Heart left ventricle (tissue), 13 donors: ENCODE measurements around the gene ASB13.

ENCODE experiments used
- POLR2A ChIP-seq, 2 donors: fragments of 450-650 bp; IDR thresholded peaks; one replicate each; pipeline ENCODE4 v1.6.1; 2017; ENCODE audit warnings: antibody characterized with exemption in 2 of 2, mild to moderate bottlenecking in 2 of 2, moderate library complexity in 2 of 2
- TF ChIP-seq, protein P1 (sequence below), 12 donors: fragments of 200-600 bp; sonication (generic) in 4 of 12; IDR thresholded peaks; one replicate each; pipeline versions ENCODE4 v1.5.0 to v1.8.0; 2018 to 2022; ENCODE audit warnings: antibody characterized with exemption in 12 of 12, mild to moderate bottlenecking in 5 of 12
- donor health status: ischemic (EF 13 %, LVEDD 7.1; RV severe dilation, severe dysfunction).
- donor health status: DM: no; HTN: yes; CAD: no.
- donor health status: DM: no; HTN: no; CAD: no.
- donor health status: ischemic (EF 25% LVEDD 6.9; RV normal size, moderate dysfunction).
- donor health status: ischemic (EF 25% LVEDD 5.7; RV mildly dilated, moderate dysfunction).
- donor health status: ischemic (EF 35%, LVEDD 5.7; RV mildly dilated, moderate dysfunction).
- donor health status: nonischemic (EF 11% LVEDD 7.7; RV severe dilation, severe dysfunction).
- donor health status: DM: yes; HTN: yes; CAD: no.
- donor health status: PGD.
- donor health status: ischemic (EF 29% LVEDD 5.4; RV normal size, mild dysfunction).
- donor health status: nonischemic (EF 23%, LVEDD 6.1; RV moderate dilation, normal function).

DNA sequence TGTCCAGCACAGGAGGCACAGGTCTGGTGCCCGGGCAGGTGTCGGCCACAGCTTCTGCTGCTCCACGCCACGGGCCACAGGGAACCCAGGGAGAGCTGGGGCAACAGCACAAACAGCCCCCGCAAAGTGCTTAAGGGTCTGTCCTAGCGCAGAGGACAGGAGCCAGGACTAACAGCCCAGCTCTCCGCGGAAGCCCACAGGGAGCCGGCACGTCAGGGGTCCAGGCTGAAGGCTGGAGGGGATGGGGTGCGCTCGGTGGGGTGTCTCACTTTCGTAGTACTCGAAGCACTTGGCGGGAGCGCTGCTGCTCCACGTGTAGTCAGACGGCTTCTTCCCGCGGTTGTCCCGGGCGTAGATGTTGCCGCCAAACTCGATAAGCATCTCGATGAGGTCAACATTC, 24.9 kb downstream of the ASB13 start:
- TF ChIP-seq, protein P1, sequence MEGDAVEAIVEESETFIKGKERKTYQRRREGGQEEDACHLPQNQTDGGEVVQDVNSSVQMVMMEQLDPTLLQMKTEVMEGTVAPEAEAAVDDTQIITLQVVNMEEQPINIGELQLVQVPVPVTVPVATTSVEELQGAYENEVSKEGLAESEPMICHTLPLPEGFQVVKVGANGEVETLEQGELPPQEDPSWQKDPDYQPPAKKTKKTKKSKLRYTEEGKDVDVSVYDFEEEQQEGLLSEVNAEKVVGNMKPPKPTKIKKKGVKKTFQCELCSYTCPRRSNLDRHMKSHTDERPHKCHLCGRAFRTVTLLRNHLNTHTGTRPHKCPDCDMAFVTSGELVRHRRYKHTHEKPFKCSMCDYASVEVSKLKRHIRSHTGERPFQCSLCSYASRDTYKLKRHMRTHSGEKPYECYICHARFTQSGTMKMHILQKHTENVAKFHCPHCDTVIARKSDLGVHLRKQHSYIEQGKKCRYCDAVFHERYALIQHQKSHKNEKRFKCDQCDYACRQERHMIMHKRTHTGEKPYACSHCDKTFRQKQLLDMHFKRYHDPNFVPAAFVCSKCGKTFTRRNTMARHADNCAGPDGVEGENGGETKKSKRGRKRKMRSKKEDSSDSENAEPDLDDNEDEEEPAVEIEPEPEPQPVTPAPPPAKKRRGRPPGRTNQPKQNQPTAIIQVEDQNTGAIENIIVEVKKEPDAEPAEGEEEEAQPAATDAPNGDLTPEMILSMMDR (IDR thresholded peaks at IDR 0.05), result no peak
- TF ChIP-seq POLR2A (IDR thresholded peaks at IDR 0.05), result no peak
